Measurements from ENCODE around the gene TRAPPC10.

The TRAPPC10 gene

DNA sequence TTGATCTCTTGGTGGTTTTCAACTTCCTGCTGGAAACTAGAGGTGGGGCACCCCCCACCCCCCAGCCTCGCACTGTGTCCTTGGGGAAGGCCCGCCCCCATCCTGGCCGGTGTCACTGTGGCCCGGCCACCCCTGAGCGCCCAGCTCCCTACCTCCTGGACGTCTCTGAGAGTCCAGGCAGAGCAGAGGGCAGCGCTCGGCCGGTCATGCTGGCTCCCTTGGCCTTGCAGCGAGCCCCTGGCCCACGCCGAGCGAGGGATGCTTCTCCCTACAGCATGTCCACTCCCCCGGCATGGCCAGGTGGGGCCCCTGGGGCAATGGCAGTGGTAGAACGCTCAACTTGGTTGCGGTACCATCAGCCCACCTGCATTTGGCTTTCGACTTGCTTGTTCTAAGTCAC, 28.7 kb upstream of the TRAPPC10 start:
- no peak for DNase-seq (ENCODE audit: low read depth)

DNA sequence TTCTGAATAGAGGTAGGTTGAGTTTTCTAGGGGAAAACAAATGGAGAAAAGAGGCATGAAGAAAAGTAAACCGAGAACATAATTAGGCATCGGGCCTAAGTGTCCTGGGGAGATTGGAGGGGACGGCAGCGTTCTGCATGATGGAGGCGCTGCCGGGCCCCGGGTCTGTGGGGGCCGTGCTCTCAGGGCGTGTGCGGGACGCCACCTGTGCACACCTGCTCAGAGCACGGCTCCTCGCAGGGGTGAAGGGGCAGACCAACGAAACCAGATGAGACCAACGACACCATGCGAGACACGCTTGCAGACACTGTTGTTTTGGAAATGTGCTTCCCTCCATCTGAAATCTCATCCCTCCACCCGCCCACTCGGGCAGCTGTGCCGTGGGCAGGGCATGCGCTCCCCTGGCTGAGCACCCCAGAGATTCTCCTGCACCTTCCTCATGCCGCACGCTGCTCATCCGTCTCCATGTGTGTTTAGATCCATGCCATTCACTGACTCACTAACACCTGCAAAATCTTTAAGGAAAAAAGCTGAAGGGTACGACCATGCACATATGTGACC, 28.2 kb upstream of the TRAPPC10 start:
- DNase-seq (ENCODE audit: low read depth): no peak

DNA sequence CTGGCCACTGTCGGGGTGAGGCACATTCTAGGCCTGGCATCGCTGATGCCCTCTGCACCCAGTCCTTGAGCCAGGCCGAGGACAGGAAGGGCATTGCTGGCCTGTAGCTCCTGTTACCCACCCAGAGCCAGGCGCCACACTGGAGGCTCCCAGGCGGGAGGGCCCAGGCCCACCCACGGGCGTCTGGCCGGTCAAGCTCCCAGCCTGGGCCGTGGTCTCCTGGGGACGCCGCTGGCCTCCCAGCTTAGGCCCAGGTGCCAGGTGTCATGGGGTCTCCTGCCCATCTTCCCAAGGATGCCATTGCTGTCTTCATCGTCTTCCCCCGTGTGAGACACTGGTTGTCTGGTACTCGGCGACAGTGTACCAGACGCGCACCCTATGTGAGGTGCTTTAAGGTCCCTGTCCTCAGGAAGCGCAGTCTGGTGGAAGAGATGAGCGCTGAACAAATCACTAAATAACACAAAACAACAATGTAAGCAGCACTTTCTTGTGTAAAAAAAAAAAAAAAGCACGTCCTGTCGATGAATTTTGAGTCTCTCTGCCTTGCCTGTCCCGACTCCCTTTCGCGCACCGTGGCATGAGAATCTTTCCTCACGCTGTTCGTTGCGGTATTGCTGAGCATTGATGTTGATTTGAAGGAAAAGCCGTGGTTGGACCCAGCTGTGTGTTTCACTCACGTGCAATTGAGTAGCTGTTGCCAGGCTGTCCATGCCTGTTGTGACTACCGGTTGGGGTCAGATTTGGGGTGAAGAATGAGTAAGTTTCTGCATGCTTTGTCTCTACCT, 27.0 kb upstream of the TRAPPC10 start:
- DNase-seq (ENCODE audit: low read depth): no peak

DNA sequence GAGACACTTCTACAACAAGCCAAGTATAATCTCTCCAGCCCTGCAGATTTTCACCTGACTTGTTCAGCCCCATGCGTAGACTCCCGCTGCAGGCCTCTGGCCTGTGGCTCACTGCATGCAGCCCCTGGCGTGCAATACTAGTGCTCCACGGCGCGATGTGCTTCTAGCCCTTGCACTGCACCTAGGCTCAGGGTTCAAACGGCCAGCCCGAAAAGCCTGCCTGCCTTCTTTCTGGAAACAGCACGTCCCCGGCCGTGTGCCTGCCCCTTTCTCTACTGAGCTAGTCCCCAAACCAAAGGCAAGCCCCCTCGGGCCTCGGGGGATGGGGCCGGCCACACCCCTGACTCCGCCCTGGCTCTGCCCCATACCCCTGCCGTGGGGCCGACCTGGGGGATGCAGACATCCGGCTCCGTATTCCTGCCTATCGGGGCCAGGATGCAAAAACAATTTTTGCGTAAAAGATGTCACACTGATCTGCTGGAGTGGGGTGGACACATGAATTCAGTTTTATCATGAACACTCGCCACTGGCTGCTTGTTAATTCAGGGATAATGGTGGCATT, 26.3 kb upstream of the TRAPPC10 start:
- no peak for DNase-seq (ENCODE audit: low read depth)

DNA sequence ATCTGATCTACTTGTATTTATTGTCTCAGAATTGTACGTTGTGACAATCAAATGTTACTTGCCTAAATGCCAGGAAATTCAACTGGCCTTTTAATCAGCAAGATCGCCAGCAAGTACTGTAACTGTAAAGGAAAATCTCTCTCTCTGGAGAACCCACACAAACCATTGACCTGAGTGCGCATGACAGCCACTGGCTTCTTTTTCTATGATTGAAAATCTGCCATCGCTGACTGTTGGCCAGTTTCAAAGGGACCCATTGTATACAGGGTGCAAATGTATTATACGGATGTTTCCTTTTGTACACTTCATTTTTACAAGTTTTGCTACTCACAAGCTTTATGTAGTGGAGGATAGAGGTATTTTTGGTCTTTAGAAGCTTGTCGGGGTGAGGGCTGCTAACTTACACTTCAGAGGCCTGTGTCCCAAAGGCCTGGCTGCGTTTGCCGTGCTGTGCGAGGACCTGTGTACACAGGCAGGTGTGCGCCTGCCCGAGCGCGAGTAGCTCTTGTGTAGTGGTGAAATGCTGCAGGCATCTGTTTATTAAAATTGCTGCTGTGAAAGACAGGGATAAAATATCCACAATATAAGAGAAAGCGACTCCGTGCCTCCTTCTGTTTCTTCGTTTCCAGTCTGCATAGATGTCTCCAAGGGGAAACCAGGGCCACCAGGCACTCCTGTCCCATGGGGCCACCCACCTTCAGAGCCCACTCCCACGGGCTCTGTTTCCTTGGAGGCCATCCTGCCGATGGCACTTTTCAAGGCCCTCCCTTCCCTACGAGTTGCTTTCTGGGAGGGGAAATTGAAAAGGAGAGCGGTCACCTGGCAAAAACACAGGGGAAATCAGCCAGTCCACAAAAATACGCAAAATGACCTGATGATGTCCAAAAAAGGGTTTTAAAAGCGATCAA, 25.3 kb upstream of the TRAPPC10 start:
- DNase-seq (ENCODE audit: low read depth): no peak

DNA sequence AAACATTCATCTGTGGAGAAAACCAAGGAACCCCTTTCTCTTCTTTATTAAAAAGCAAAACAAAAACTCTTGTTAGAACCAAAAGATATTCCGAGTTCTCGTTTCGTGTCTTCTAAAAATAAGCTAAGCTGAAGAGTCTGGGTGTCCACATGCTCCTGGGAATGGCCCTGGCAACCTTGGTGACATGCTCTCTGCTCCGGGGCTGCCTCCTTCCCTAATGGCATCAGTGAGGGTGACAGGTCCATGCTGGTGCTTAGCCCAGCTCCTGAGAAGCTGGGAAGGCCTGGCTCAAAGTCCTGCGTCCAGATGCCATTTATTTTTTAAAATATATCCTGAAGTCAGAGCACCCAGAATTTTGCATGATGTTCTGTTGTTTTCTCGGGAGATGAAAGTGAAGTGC, 24.6 kb upstream of the TRAPPC10 start:
- DNase-seq (ENCODE audit: low read depth): no peak

DNA sequence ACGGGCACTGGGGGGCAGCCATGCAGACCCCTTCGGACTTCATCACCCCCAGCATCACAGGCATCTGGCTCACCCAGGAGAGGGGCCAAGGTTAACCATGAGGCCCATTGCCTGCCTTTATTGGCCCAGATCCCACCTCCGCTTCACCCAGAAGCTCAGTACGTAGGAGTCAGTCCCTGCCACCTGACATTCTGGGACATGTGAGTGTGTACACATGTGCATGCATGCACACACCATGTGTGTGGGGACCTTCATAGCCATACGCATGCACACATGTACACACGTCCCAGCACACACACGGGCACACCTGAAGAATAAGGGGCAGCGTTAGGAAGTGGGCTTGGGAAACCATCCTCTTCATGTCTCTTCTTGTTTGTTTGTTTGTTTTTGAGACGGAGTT, 24.1 kb upstream of the TRAPPC10 start:
- DNase-seq (ENCODE audit: low read depth): no peak

DNA sequence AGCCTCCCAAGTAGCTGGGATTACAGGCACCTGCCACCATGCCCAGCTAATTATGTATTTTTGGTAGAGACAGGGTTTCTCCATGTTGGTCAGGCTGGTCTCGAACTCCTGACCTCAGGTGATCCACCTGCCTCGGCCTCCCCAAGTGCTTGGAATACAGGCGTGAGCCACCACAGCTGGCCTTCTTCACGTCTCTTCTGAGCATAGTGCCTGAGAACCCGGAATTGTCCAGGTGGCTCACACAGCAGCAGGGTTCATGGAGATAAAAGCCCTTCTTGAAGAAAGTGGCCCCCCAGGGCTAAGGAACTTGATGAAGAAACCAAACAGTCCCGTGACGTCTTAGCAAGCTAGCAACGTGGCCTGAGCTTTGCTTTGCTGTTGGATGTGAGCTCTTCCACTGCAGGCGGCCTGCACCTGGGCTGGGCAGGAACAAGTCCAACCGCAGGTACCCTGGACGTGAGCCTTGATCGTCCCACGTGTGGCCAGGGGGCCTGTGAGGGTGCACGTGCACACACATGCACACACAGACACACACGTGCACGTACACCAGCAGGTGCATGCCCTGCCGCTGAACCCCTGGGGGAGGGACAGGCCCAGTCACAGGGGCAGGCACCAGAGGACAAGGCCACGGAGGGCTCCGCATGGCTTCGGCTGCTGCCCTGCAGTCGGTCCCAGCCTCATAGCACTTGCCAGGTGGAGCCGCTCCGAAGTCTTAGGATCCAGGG, 23.4 kb upstream of the TRAPPC10 start:
- no peak for DNase-seq (ENCODE audit: low read depth)

DNA sequence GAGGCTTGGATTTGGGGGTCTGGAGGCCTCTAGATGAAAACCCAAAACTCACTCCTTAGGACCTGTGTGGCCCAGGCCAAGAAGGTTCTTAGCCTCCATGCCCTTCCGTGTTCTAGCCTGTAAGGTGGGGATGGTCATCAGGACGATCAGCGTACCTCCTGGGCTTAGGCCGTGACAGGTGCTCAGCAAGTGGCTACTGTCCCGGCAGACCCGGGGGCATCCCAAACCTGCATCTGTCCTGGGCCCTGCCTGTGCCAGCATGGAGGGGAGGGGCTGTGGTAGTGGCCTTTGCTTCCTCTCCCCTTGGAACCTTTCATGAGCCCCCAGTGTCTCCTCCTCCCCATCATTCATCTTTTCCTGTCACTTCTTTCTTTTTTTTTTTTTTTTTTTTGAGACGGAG, 22.7 kb upstream of the TRAPPC10 start:
- no peak for DNase-seq (ENCODE audit: low read depth)

DNA sequence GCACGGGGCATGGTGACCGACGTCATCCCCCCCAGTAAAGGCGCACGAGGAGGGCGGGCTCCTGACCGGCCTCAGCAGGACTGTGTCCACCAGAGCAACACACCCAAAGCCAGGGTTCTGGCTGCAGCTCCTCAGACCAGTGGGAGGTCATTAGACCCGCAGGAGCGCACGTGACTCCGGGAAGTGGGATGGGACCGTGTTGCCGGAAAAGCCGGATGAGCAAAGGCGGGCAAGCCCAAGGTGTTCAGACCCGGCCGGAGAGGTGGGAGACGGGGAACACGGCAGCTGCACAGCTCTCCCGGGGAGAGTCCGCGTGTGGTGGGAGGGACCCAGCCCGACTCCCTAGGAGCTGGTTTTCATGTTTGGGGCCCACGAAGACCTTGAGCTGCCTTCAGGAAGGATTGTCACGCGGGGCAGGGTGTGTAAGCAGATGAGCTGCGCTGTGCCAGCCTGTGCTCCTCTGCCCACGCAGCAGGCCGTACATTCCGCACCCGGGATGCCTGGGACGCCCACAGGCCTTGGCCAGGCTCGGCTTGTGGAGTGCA, 20.6 kb upstream of the TRAPPC10 start:
- DNase-seq (ENCODE audit: low read depth): no peak

DNA sequence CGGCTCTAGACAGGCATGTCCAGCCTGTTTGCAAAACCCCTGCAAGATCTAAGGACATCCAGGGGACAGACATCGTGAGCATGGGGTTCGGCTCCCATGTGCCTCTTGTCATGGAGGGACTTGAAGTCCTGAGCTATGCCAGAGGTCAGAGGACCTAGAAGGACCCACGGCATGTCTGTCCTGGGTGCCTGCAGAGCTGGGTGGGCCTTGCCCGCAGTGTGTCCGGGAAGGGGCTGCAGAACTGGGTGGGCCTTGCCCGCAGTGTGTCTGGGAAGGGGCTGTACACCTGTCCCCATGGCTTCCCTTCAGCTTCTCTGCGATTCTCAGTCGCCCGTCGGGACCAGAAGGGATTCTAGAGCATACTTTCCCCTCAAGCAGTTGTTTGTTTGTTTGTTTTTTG, 20.0 kb upstream of the TRAPPC10 start:
- DNase-seq (ENCODE audit: low read depth): no peak

DNA sequence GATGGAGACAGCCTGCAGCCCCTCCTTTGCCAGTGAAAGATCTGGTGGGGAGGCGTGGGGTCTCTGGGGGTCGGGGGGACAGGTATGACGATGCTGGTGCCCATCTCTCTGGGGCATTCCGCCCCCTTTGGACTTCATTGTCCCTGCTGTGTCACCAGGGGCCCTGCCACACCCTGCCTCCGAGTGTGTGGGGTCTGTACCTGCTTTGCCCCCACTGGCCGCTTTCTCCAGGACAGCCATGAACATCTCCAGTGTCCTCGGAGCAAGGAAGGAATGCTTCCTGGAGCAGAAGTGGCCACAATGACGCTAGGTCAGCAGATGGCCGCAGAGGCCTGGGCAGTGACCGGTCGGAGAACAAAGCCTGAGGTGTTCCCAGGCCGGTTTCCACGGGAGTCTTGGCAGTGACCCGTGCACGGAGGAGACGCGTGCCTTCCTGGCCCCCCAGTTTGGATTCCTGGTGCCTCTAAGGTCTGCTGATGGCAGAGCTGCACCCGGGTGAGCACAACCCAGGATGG, 18.6 kb upstream of the TRAPPC10 start:
- DNase-seq (ENCODE audit: low read depth): no peak

DNA sequence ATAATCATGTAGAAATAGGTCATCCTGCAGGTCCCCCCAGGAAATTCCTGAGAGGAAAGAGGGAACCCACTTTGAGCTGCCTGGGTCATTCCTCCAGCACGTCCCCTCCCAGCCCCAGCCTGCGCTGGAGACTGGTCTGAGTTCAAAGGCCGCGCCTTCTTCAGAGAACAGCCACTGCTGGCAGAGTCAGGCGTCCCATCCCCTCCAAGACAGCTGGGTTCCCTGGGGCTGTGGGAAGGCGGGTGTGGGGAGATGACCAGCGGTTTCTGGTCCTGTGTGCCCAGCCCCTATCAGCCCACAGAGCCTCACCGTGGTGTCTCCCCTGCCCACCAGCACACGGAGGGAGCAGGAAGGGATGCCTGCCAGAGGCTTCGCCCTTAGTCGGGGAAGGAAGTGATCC, 18.0 kb upstream of the TRAPPC10 start:
- DNase-seq (ENCODE audit: low read depth): no peak

DNA sequence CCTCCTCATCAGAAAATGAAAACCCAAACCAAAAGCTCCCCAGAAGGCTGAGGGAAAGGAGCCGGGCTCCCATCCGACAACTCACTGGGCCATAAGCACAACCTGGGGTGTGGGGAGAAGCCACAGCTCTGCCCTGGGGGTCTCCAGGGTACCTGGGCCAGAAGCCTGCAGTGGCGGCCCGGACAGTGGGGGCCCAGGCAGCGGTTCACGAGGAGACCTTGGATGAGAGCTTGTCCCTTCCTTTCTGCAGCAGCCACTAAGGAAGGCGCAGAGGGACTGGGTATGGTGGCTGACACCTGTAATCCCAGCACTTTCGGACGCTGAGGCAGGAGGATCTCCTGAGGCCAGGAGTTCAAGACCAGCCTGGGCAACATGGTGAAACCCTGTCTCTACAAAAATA, 17.5 kb upstream of the TRAPPC10 start:
- no peak for DNase-seq (ENCODE audit: low read depth)

DNA sequence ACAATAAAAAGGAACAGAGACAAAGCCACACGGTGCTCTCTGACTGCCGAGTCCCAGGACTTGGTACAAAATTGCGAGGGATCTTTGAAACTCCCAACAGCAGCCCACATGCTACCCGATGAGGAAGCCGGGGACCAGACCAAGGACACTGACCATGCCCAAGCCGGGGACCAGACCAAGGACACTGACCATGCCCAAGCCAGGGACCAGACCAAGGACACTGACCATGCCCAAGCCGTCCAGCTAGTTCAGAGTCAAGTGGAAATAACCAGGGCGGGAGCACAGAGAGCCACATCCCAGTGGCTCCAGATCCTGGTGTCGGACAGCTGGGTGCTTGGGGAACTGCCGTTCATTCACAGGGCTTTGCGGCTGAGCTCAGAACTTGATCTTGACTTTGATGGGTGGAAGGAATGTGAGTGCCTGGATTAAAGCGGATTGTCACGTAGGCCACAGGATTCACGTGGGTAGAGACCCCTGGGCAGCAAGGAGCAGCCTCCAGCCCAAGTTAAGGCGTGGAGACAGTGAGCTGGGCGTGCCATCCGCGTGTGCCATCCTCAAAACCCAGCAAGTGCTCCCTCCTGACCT, 16.5 kb upstream of the TRAPPC10 start:
- no peak for DNase-seq (ENCODE audit: low read depth)

DNA sequence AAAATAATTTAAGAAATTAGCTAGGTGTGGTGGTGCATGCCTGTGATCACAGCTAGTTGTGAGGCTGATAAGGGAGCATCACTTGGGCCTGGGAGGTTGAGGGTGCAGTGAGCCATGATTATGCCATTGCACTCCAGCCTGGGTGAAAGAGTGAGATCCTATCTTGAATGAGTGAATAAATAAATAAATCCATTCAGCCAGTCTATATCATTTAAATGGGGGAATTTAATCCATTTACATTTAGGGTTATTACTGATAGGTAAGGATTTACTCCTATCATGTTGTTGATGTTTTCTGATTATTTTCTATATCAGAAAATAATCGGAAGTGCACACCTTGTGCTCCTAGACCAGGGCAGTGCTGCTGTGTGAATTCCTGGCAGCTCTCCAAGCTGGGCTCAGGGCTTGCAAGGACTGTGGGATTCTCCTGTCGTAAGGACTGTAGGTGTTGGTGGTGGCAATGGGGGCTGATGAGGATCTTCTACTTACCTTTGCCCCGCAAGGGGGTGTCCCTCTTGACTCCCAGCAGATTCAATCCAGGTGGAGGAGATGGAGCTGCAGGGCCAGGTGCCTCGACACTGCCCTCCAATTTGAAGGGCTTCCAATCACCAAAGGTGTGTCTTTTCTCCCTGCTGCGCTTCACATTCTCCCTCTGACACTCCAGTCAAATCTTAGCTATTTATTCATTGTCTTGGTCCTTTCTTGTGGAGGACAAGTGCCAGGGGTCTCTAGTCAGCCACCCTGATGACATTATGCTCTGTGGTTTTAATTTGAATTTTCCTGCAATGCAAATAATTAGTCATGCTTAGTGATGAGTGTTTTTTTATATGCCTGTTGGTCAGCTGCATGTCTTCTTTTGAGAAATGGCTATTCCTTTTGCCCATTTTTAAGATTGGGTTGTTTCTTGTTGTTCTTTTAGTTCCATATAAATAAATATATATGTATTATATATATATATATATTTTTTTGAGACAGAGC, 14.1 kb upstream of the TRAPPC10 start:
- DNase-seq (ENCODE audit: low read depth): no peak

DNA sequence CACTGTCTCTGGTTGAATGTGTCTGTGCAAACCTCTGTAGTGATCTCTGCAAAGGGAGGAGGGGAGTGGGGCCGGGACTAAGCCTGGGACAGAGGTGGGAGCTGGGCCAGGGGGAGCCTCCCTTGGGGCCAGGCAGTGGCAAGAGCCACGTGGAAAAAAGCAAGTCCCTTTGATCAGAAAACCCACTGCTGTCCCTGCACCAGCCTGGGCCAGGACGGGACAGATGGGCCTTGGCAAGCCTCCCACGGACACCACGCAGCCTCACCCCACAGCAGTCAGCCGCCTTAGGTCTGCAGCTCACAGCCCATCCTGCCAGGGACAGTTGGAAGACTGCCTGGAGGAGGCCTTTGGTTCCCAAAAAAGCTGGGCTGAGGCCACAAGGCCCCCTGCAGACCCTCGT, 11.7 kb upstream of the TRAPPC10 start:
- DNase-seq (ENCODE audit: low read depth): no peak

DNA sequence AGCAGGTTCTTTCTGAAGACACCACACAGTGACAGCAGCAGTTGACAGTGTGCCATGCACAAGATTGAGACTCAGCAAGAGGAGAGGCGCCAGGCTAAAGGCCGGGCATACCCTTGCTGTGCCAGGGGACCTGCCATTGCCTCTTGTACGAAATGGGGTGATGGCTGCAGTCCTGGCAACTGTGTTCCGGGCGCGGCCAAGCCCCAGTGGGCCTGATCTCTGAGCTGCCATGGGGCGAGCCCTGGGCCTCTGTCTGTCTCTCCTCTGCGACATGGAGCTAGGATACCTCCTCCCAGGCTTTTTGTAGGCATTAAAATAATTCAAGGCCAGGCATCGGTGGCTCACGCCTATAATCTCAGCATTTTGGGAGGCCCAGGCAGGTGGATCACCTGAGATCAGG, 9.6 kb upstream of the TRAPPC10 start:
- no peak for DNase-seq (ENCODE audit: low read depth)

DNA sequence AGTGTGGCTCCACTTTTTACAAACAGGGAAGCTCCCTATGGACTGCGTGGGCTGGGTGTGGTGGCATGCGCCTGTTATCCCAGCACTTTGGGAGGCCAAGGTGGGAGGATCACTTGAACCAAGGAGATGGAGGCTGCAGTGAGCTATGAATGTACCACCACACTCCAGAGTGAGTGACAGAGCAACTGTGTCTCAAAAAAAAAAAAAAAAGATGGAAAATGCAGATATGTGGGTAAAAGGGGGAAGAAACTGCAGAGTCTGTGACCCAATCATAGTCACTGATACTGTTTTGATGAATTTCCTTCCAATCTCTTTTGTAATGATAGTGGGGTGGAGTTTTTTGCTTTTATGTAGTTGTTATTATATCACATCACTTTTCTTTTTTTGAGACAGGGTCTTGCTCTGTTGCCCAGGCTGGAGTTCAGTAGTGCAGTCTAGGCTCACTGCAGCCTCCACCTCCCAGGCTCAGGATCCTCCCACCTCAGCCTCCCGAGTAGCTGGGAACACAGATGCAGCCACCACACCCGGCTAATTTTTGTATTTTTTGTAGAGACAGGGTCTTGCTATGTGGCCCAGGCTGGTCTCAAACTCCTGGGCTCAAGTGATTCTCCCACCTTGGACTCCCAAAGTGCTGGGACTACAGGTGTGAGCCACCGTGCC, 8.7 kb upstream of the TRAPPC10 start:
- no peak for DNase-seq (ENCODE audit: low read depth)

All from HS-27A (cell line).